KBM-7 (cell line): Measurements from ENCODE around the gene SV2C.
"Not testable (repeated sequence)": the region's sequence is repeated elsewhere in the genome, so short reads cannot be mapped to it uniquely, and the experiment has no call there.

ENCODE experiments used
- DNase-seq: peaks from one replicate; pipeline ENCODE4 v3.0.0-alpha.2; 2015
- in situ Hi-C: fragments of 300-500 bp; cut with MboI; formaldehyde crosslinking; loops from 2 replicates; pipeline ENCODE4 v1.14.3; 2020; ENCODE audit warnings: low sequenced_read_pairs, low pct_unique_long_range_greater_than_20kb, mixed read lengths

SV2C gene

DNA sequence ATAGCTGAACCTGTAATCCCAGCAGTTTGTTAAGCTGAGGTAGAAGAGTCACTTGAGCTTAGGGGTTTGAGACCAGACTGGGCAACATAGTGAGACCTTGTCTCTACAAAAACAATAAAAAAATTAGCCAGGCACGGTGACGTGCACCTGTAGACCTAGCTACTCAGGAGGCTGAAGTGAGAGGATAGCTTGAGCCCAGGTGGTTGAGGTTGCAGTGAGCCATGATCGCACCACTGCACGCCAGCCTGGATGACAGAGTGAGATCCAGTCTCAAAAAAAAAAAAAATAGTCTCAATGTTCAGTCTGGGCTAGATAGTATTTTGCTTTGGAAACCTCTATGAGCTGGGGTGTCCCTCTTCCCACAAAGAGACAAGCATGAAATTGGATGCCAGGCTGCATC lies 268.0 kb downstream of the SV2C start:
- in situ Hi-C loops = no loop called here

DNA sequence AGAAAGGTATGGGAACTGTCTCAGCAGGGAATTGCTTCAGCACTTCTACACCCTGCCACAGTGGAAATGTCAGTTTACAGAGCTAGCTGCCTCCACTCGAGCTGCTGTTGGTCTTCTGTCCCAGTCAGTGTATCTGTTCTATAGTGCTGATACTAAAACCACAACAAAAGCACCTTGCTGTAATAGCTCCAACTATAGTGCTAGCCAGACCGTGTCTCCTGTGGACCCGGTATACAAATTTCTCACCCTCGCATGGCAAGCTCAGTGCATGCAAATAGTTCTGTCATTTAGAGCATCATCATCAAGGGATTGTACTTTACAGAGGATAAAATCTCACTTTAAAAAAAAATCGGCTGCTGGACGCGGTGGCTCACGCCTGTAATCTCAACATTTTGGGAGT lies 268.4 kb downstream of the SV2C start:
- no peak for DNase-seq
- in situ Hi-C loops = no loop called here

More for the DNA sequence above, 268.0 kb downstream of the SV2C start:
- no peak for DNase-seq

DNA sequence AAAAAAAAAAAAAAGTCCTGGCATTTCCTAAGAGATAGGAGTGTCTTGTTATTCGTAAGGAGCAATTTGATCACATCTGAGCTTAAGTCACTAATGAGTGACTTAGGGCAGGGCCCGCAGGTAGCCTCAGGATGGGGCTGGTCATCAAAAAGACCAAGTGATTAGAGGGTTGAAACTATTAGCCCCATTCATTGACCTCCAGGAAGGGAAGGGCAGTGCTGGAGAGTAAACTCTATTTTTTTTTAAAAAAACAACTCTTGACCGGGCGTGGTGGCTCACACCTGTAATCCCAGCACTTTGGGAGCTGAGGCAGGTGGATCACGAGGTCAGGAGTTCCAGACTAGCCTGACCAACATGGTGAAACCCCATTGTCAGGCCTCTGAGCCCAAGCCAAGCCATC lies 273.7 kb downstream of the SV2C start:
- in situ Hi-C loops = no loop called here
- no peak for DNase-seq

DNA sequence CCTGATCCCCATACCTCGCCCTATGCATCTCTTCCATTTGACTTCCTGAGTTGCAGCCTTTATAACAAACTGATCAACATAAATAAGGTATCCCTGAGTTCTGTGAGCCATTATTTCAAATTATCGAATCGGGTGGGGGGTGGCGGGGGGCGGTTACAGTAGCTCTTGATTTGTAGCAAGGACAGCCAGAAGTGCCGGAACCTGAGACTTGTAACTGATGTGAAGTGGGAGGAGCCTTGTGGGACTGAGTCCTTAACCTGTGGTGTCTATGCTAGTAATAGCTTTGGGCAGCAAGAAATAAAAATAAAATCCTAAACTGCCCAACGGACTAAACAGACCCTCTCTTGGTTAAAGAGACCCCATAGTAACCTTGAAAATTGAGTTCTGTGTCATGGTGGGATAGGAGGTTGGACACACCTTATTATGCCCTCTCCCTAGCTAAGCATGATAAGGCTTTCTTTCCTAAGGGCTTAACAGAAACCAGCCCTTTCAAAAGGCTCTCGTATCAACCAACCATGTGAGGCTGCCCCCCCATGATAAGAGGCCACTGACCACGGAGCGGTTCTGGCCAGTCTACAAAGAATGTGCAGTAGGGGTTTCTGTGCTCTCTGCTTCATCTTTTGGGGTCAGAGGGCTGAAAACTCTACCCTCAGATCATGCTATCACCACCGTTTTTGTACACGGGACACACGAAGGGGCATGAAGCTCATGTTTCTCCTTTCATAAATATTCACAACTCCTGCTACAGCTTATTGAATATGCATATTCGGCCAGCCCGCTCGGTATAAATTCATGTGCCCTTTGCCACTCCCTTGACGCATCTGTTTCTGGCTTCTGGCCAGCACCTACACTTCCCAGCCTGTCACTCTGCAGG lies 280.4 kb downstream of the SV2C start:
- in situ Hi-C loops = no loop called here
- DNase-seq = peak; percentile 36

DNA sequence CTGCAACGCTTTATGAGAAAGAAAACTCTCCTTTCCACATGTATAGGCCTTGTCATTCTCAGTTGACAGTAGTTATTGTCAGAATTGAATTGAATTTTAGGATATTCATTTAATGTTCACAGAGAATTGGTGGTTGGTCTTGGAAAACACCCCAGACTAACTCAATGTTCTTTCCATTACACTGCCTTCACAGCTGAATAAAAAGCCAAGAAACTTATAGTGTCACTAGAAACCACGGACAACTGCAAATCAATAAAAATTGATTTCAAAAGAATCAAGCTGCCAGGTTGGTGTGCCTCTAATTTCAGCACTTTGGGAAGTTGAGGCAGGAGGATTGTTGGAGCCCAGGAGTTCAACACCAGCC lies 281.0 kb downstream of the SV2C start:
- no peak for DNase-seq
- in situ Hi-C loops = no loop called here

DNA sequence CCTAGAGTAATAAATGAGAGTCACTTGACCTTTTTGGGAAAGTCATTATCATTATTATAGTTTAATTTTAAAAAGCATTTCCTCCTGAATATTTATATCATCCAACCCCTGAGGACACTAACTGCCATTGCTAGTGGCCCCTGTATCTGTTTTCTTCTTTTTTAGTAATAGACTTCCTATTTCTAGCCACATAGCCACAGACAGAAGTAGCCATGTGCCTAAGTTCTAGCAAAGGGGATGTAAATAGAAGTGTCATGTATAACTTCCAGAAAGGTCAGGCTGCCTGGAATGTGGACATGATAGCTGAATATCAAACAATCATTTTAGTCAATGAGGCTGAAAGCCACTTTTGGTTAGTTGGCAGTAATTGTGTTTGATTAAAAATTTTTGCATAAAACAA lies 282.4 kb downstream of the SV2C start:
- in situ Hi-C loops = no loop called here
- peak; percentile 45 for DNase-seq

DNA sequence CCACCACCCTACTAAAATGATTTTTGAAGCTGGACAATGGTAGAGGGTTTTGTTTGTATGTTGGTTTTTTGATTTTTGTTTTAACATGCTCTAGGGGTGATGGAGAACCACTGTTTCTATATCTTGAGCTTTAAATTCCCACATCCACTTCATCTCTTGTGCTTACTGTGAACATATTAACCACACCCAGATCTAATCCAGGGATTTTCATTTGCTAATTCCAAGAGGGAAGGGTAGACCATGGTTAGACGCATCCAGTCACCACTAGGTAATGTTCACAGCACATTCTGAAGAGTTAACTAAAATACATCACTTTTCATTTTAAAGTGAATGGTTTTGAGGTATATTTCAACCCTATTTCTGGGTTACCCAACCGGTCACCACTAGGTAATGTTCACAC lies 283.4 kb downstream of the SV2C start:
- DNase-seq = no peak
- in situ Hi-C loops = no loop called here

DNA sequence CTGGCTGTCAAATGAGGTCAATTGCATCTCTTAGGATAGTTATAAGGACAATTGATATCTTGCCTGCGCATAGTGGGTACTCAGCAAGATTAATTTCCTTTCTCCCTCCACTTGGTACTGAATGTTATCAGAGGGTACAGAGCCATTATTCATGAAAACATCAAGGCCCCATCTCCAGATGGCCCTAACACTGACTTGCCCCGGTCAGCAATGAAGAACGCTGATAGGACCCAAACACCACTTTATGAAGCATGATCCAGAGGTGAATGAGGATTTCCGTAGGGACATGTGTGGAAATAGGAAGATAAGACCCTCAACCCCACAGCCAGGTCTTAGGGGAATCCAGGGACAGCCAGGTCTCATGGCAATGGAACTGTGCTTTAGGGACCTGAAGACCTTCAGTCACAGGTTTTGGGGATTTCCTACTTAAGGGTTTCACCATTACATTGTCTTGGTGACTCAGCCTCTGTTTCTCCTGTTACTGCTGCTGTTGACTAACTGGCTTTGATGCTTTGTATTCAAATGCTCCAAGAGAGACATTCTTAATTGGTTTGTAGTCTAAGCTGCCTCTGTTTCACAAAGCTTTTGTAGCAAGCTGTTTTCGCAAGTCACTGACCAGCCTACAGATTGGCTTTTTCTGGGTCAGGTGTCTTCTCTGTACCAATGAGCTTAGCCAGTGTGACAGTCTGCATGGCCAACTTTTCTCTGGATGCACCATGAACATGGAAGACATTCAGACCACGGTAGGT lies 284.6 kb downstream of the SV2C start:
- in situ Hi-C loops = no loop called here
- DNase-seq = no peak

DNA sequence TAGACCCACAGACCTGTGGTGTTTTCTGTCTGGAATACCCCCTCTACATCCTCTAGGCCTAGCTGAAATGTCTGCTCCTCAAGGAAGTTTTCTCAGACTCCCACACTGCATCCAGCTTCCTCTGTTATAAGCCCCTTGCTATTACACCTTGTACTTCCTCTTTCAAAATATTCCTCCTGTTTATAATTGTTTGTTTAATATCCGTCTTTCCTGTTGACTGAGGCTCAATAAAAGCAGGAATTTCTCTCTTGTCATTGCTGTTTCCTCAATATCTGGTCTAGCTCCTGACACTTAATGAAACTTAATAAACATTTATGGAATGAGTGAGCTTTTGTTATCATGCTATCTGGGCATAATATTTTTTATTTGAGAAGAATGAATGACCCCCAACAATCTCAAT lies 285.8 kb downstream of the SV2C start:
- DNase-seq = peak; percentile 25
- in situ Hi-C loops = no loop called here

DNA sequence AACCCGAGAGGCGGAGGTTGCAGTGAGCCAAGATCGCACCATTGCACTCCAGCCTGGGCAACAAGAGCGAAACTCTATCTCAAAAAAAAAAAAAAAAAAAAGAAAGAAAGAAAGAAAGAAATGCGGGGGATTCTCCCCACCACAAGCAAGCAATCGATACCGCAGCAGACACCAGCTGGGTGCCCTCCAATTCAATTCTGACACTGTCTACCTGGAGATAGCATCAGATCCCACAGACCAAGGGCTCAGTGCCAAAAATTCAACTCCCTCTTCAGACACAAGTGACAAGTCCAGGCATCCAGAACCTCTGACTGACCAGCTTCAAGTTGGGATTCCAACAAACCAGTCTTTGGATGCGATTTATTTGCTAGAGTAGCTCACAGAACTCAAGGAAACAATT lies 286.5 kb downstream of the SV2C start:
- in situ Hi-C loops = not testable (repeated sequence)
- peak; percentile 62 for DNase-seq

DNA sequence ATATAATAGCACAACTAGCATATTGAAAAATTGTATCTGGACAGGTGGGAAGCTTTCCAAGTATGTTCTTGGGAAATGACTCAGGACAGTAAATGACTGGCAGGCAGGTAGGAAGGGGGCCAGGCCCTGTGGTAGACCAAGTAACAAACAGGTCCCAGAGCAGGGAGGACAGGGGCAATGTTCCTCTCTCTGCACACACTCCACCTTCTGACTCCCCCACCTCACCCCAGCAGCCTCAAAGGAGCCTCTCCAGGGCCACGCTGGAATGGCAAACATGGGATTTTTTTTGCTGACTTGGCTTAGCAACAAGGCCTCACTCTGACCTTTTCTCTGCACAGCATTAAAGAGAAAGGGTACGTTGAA lies 288.8 kb downstream of the SV2C start:
- in situ Hi-C loops = no loop called here
- no peak for DNase-seq

DNA sequence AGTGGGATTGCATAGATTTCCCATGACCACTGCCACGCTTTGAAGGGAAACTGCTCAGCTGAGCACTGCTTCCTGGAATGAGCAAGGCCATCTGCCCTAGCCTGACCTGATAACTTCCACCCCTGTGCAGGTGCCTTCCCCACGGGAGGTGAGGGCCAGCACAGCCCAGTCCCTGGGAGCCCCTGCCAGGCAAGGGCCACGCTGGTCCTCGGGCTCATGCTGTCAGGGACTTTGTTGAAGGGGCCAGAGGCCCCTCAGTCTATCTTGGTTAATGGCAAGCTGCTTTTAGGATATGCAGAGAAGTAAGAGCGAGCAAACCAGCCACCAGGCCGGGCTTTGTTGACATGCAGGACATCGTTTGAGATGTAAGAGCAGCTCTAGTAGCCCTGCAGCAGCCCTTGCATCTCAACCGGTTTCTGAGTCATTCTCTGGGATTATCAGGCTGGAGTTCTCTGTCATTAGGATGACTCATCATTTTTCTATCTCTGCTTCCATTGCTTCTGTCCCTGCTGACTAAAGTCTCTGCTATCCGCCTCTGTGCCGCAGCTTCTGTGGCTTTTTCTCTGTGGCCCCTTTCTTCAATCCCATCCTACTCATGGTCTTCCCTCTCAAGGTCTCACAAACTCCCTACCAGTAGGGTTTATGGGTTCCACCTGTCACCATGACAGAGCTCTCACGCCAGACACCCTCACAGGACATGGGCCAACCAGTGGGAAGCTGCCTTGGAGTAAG lies 289.3 kb downstream of the SV2C start:
- DNase-seq = no peak
- in situ Hi-C loops = no loop called here

DNA sequence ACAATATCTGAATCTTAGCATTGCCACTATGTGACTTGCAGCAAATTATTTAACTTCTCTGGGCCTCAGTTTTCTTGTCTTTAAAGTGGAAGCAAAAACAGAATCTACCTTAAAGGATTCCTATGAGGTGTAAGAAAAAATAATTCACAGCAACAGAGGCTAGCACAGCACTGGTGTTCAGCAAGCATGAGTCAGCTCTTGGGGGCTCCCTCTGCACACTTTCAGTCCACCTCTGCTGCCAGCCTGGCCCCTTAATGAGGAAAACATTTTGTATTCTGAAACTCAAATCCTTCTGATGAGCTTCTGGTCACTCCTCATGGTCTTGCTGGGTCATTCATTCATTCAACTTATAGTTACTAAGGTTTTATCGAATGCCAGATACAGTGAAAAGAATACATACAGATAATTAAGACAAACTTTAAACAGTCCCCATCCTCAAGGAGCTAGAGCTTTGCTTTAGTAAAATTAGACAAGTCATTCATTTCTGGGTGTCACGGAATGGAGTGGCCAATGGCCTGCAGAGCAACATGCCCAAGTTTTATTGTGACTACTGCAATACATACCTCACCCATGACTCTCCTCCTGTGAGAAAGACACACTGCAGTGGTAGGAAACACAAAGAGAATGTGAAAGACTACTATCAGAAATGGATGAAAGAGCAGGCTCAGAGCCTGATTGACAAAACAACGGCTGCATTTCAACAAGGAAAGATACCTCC lies 293.1 kb downstream of the SV2C start:
- in situ Hi-C loops = no loop called here

DNA sequence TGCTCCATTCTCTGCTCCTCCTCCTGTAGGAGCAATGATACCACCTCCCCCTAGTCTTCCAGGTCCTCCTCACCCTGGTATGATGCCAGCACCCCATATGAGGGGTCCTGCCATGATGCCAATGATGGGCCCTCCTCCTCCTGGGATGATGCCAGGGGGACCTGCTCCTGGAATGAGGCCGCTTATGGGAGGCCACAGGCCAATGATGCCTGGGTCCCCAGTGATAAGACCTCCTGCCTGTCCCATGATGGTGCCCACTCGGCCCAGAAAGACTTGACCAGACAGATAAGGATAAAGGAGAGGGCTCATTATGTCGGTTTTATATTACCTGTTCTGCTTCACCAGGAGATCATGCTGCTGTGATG lies 293.7 kb downstream of the SV2C start:
- DNase-seq = no peak
- in situ Hi-C loops = no loop called here

More for the DNA sequence above, 293.1 kb downstream of the SV2C start:
- DNase-seq = no peak

DNA sequence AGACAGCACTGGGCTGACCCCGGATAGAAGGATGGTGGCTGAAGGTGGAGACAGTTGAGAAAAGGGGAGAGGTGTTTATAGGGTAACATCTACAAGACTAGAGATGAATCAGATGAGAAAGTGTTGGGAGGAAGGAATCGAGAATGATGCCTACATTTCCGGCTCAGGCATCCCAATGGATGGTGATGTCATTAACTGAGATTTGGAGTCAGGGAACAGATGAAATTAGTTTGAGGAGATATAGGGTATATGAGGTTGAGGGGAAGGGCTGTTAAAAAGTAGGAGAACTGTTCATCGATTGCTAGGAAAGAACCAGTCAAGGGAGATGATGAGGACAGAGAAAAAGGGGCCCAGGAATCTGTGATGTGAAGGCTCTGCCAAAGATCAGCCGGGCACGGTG lies 295.2 kb downstream of the SV2C start:
- no peak for DNase-seq
- in situ Hi-C loops = no loop called here

DNA sequence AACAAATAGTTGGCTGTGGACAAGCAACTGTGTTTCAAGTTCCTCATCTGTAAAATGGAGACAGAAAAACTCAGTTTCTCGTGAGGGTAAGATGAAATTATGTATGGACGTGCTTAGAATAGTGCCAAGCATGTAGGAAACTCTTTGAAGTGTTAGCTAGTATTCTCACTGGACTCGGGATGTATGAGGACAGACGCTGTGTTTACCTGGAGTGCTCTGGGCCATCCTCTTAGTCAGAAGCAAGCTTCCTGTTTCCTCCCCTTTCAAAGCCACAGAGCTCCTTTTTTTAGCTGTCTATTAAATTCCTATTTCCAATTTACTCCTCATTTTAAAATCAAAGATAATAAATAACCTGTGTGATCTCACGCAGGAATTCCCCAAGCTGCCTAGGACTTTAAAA lies 296.1 kb downstream of the SV2C start:
- peak; percentile 19 for DNase-seq
- in situ Hi-C loops = no loop called here

DNA sequence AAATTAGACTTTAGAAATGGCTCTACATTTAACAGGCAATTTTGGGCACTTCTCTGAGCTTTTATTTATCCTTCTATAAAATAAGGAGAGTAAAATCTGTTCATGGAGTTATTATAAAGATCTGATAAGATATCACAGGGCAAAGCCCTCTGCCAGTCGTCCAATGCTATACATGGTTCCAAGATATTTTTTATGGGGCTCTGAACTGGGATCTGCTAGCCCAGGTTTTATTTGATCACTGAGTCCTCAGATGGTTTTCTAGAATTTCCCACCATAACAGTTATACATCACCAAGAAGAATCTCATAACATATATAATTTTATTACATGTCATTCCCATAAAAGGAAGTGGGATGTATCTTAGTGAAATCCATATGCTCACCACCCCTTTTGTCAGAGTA lies 296.7 kb downstream of the SV2C start:
- in situ Hi-C loops = no loop called here
- DNase-seq = no peak

DNA sequence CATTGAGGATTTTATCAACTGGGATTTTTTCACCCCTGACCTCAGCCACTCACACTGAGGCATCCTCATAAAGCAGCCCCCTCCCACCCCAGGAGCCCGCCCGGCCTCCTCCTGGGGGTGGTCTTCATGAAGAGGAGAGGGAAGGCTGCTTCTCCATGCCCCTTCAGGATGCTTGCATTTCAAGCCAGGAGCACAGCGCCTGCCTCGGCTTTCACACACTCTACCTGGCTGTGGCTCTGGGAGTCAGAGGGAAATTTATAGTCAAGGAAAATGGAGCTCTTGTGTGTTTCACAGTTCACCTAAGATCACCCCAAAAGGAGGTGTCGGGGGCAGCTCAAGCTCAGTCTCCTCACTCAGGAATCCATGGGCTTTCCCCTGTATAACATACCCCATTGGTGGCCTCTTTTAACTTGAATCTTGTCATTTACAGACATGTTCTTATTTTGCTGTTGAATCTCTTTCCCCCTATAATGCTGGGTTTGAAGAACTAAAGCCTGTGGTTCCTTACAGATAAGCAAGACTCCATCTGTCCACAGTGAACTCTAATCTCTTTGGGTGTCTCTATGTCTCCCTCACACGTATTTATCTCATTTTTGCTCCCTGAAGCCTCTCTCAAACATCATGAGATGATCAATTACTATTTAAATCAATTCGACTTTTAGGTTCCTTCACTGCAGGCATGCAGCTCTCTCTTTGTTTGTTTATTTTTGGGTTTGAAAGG lies 297.3 kb downstream of the SV2C start:
- in situ Hi-C loops = no loop called here
- DNase-seq = no peak
